ENCODE measurements around the gene SRPK2. TPM values are rescaled to one million over a fixed set of nuclear protein-coding genes. Genes with fewer than 3 reads are reported as not detected.

The SRPK2 gene
- total RNA-seq, 1 donor from 2014 or later = 54.7 TPM

DNA sequence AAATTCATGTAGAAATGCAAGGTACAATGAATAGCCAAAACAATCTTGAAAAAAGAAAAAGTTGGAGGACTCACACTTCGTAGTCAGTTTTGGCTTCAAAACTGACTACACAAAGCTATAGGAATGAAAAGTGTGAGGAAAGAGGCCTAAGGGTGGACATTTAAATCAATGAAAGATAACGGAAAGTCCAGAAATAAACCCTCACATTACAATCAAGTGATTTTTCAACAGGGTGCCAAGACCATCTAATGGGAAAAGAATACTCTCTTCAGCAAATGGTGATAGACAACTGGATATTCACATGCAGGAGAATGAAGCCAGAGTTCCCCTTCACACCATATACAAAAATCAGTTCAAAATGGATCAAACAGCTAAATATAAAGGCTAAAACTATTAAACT, 106.8 kb downstream of the SRPK2 start:
- Mint-ChIP-seq H3K36me3 (ENCODE audit: low read depth) (no peaks in the 10 kb centered on the region), H3K4me3 (ENCODE audit: low read depth) (no peak overlapping the region), H3K27me3 (ENCODE audit: low read depth) (no peaks in the 10 kb centered on the region), H3K9me3 (no peaks in the 10 kb centered on the region), H3K4me1 (ENCODE audit: low read depth) (peaks cover 12% of the 10 kb centered on the region), H3K27ac (no peak overlapping the region)
- intact Hi-C loops (cut with micrococcal nuclease) = no loop called here
- DNase-seq (ENCODE audit: low spot score) = no peak

DNA sequence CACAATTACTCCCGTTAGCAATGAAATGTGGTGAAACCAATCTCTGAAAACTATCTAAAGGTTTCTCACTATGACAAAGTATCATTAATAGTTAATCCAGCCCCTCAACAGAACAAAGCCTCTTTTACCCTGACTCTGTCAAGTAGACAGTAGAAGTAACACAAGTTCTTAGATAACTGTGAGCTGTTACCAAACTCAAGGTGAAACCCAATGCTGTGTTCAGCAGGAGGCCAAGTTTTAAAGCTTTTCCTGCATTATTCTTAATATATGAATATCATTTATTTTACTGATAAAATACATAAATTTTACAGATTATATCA, 109.1 kb downstream of the SRPK2 start:
- Mint-ChIP-seq H3K36me3 (ENCODE audit: low read depth) (no peaks in the 10 kb centered on the region), H3K4me3 (ENCODE audit: low read depth) (no peak overlapping the region), H3K27me3 (ENCODE audit: low read depth) (no peaks in the 10 kb centered on the region), H3K4me1 (ENCODE audit: low read depth) (peaks cover 12% of the 10 kb centered on the region), H3K9me3 (no peaks in the 10 kb centered on the region), H3K27ac (no peak overlapping the region)
- intact Hi-C loops (cut with micrococcal nuclease) = no loop called here
- DNase-seq (ENCODE audit: low spot score) = no peak

DNA sequence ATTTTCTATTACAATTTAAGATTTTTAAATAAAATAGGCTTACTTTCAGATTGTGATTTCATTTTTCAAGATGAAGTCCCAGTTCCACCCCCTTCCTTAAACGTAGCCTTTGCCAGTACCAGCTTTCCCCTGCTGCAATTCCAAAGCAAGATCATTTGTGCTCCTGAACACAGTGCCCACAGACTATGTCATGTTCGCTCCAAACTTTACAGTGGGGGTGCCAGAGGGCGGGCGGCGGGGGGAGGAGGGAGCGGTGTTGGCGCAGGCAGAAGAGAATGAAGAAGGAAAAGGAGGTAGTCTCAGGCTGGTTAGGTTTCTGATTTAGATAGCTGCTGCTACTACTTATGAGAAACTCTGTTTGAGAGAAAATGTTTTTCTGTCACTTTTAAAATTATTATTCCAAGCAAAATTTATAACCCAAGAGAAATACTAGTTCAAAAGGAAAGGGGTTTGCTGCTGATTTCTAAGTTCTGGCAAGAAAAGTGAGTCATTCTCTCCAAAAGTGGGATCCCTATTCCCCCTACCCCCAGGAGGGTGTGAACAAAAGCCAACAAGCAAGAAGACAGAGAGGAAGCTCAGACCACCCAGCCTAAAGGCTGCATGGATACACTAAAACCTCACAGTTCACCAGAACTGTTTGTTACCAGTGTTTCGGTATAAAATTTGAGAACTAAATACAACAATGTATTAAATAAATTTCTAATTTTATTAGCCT, 109.6 kb downstream of the SRPK2 start:
- Mint-ChIP-seq H3K27me3 (ENCODE audit: low read depth) (no peaks in the 10 kb centered on the region), H3K4me1 (ENCODE audit: low read depth) (peaks cover 13% of the 10 kb centered on the region), H3K27ac (no peak overlapping the region), H3K36me3 (ENCODE audit: low read depth) (no peaks in the 10 kb centered on the region), H3K4me3 (ENCODE audit: low read depth) (no peak overlapping the region), H3K9me3 (no peaks in the 10 kb centered on the region)
- intact Hi-C loops (cut with micrococcal nuclease) = no loop called here
- no peak for DNase-seq (ENCODE audit: low spot score)

DNA sequence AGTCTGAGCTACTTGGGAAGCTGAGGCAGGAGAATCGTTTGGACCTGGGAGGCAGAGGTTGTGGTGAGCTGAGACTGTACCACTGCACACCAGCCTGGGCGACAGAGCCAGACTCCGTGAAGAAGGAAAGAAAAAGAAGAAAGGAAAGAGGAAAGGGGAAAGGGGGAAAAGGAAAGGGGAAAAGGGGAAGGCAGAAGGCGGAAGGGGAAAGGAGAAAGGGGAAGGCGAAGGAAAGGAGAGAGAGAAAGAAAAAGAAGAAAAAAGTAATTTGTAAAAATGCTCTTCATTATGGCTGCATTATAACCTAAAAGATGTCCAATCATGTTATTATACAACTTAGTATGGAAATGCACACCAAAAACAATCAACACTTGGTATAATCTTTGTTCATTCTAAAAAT, 110.2 kb downstream of the SRPK2 start:
- Mint-ChIP-seq H3K4me1 (ENCODE audit: low read depth) (peaks cover 13% of the 10 kb centered on the region), H3K4me3 (ENCODE audit: low read depth) (no peak overlapping the region), H3K36me3 (ENCODE audit: low read depth) (no peaks in the 10 kb centered on the region), H3K9me3 (no peaks in the 10 kb centered on the region), H3K27ac (no peak overlapping the region), H3K27me3 (ENCODE audit: low read depth) (no peaks in the 10 kb centered on the region)
- DNase-seq (ENCODE audit: low spot score) = no peak
- intact Hi-C loops (cut with micrococcal nuclease) = no loop called here

DNA sequence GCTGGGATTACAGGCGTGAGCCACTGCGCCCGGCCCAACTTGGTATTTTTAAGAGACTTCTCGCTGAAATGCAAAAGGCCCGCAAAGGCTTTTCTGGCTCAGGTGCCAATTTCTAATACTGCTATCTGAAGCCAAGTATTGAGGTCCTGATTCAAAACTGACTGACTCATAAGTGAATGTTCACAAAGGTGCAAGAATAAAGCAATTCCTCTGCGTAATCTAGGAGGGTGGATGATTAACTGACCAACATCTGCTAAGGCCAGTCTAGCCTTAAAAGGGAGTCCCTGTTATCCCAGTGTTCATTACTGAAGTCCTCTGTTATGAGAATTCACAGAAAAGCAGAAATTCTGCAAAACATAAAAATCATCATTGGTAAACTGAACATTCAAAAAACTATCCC, 111.4 kb downstream of the SRPK2 start:
- Mint-ChIP-seq H3K36me3 (ENCODE audit: low read depth) (no peaks in the 10 kb centered on the region), H3K9me3 (no peaks in the 10 kb centered on the region), H3K4me1 (ENCODE audit: low read depth) (peaks cover 13% of the 10 kb centered on the region), H3K27me3 (ENCODE audit: low read depth) (no peaks in the 10 kb centered on the region), H3K4me3 (ENCODE audit: low read depth) (no peak overlapping the region), H3K27ac (no peak overlapping the region)
- DNase-seq (ENCODE audit: low spot score) = no peak
- intact Hi-C loops (cut with micrococcal nuclease) = no loop called here

DNA sequence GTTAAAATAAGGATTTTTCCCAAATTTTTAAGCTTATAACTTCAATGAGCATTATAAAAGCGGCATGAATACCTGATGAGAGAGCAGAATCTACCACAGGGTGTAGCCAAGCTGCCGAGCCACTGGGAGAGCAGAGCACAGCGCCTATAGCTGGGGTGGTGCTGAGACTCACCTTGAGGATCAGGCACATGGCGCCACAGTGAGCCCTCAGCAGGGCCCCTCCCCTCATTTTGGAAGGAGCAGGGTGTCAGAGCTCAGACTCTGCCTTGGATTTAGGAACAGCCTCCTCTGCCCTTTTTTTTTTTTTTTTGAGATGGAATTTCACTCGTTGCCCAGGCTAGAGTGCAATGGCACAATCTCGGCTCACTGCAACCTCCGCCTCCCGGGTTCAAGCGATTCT, 118.6 kb downstream of the SRPK2 start:
- Mint-ChIP-seq H3K36me3 (ENCODE audit: low read depth) (no peaks in the 10 kb centered on the region), H3K27ac (no peak overlapping the region), H3K9me3 (no peaks in the 10 kb centered on the region), H3K4me3 (ENCODE audit: low read depth) (no peak overlapping the region), H3K27me3 (ENCODE audit: low read depth) (no peaks in the 10 kb centered on the region), H3K4me1 (ENCODE audit: low read depth) (peaks cover 36% of the 10 kb centered on the region)
- no peak for DNase-seq (ENCODE audit: low spot score)
- intact Hi-C loops (cut with micrococcal nuclease) = no loop called here

DNA sequence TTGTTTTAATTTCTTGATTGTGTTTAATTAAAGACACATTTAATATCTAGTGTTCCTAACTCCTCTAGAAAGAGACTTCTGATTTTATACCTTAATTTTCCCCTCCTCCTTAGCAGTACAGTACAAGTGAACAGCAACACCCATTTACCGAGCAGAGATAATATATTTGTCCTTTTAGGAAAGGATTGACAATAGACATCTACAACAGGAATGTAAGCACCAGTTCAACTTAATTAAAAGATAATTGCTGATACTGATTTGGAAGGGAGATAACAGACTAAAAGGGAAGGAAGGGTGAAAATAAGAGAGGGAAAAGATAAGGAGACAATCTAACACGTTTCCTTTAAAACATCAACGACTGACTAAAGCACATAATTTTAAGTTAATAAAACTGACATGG, 119.3 kb downstream of the SRPK2 start:
- no peak for DNase-seq (ENCODE audit: low spot score)
- peak overlapping the region; percentile 57 for H3K4me3 Mint-ChIP-seq (ENCODE audit: low read depth)
- no peaks in the 10 kb centered on the region for H3K9me3 Mint-ChIP-seq
- peaks cover 38% of the 10 kb centered on the region for H3K4me1 Mint-ChIP-seq (ENCODE audit: low read depth)
- intact Hi-C loops (cut with micrococcal nuclease) = loop anchor here (5.0 kb wide), 1 partner anchor 62 kb away; no protein-coding TSS in a partner anchor
- H3K27me3 Mint-ChIP-seq (ENCODE audit: low read depth) = no peaks in the 10 kb centered on the region
- H3K36me3 Mint-ChIP-seq (ENCODE audit: low read depth) = no peaks in the 10 kb centered on the region
- peak overlapping the region; percentile 18 for H3K27ac Mint-ChIP-seq

DNA sequence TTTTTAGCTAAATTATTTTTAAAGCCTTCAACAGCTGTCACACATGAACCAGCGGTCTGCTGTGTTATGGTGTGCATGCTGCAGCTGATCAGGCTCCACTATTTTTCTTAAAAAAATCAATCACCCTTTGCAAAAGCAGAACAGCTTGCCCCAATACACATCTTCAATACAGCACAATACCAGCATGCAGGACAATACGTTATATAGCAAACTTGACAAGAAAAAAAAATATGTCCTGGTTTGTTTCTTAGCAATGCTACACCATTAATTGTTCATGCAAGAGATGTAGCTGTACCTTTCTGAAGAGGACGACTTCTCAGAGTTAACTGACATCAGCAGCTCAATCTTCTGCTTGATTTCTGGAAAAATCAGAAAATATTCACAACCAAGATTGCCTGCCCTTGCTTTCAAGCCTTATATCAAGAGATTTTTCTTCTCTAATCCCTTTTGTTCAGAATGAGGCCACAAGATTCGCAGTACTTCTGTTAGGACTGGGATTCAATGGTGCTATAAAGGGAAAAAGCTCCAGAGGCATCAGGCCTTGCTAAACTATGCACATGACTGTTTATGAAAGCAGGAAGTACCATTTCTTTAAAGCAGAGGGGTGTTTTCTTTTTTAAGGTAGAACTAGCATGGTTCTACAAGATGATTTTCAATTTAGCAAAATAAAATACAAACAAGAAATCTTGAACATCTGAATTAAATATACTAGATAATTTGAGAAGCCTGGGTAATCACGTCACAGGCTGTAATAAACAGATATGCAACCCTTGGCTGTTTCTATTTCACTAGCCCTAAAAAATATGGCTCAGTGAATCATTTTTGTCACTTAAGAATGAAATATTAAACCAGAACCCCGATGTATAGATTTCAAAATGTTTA, 120.0 kb downstream of the SRPK2 start:
- Mint-ChIP-seq H3K4me3 (ENCODE audit: low read depth) (peak overlapping the region; percentile 72), H3K36me3 (ENCODE audit: low read depth) (no peaks in the 10 kb centered on the region), H3K27me3 (ENCODE audit: low read depth) (no peaks in the 10 kb centered on the region), H3K4me1 (ENCODE audit: low read depth) (peaks cover 39% of the 10 kb centered on the region), H3K27ac (peak overlapping the region; percentile 64), H3K9me3 (no peaks in the 10 kb centered on the region)
- DNase-seq (ENCODE audit: low spot score) = no peak
- intact Hi-C loops (cut with micrococcal nuclease) = loop anchor here (1.0 to 5.0 kb wide), 2 partner anchors 30 to 61 kb away; no protein-coding TSS in a partner anchor

DNA sequence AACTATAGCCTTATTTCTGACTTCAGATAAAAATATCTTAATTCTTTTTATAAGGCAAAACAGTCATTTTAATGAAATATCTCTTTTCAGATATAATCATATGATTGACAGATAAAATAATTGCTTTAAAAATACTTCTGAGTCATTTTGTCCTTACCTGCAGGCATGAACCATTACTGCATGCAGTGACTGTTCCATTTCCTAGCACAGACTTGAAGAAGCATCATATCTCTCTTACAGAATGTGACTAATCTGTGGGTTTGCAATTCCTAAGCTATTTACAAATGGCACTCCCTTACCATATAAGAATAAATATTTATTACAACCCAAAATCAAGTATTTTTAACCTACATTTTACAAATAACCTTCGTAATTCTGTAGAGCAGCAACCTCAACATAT, 120.7 kb downstream of the SRPK2 start:
- H3K9me3 Mint-ChIP-seq = no peaks in the 10 kb centered on the region
- H3K27ac Mint-ChIP-seq = peak overlapping the region; percentile 64
- peaks cover 39% of the 10 kb centered on the region for H3K4me1 Mint-ChIP-seq (ENCODE audit: low read depth)
- H3K4me3 Mint-ChIP-seq (ENCODE audit: low read depth) = peak overlapping the region; percentile 72
- DNase-seq (ENCODE audit: low spot score) = no peak
- intact Hi-C loops (cut with micrococcal nuclease) = loop anchor here (1.0 to 5.0 kb wide), 2 partner anchors 30 to 61 kb away; no protein-coding TSS in a partner anchor
- no peaks in the 10 kb centered on the region for H3K36me3 Mint-ChIP-seq (ENCODE audit: low read depth)
- no peaks in the 10 kb centered on the region for H3K27me3 Mint-ChIP-seq (ENCODE audit: low read depth)

DNA sequence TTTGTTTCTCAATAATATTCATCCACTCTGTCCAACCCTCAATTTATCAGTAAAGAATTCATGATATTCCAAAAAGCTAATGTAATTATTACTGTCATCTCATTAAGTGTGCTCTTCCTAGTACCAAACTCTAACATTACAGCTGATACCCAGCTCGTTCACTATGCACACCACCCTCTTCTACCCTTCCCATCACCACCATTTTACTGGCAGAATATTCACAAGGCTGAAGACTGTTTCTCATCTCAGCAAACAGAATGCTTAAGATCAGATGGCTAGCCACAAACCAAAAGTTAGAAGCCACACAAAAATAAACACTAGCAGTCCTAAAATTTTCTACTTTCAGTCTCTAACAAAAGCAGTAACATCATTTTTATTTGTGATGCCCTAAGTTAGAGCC, 121.5 kb downstream of the SRPK2 start:
- Mint-ChIP-seq H3K4me1 (ENCODE audit: low read depth) (peaks cover 39% of the 10 kb centered on the region), H3K36me3 (ENCODE audit: low read depth) (no peaks in the 10 kb centered on the region), H3K27ac (peak overlapping the region; percentile 13), H3K27me3 (ENCODE audit: low read depth) (no peaks in the 10 kb centered on the region), H3K4me3 (ENCODE audit: low read depth) (peak overlapping the region; percentile 45), H3K9me3 (no peaks in the 10 kb centered on the region)
- no peak for DNase-seq (ENCODE audit: low spot score)
- intact Hi-C loops (cut with micrococcal nuclease) = loop anchor here (5.0 kb wide), 1 partner anchor 60 kb away; no protein-coding TSS in a partner anchor

DNA sequence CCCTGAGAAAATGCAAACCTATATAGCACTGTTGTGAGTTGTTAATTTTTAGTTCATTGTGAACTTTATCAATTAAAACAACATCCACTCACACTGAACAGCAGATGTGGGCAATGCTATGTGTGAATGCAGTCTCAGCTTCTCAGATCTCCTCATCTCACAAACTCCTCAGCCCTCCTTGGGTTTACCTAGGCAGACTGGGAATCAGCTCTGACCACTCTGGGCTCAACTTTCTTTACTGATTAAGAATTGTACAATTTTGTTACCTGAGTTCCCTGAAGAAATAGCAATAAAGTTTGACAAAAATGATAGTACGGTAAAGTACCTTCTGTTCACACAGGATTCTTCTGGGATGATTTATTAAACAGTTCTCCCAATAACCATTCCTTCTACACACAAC, 124.0 kb downstream of the SRPK2 start:
- intact Hi-C loops (cut with micrococcal nuclease) = loop anchor here (5.0 kb wide), 1 partner anchor 57 kb away; no protein-coding TSS in a partner anchor
- H3K27me3 Mint-ChIP-seq (ENCODE audit: low read depth) = no peaks in the 10 kb centered on the region
- H3K27ac Mint-ChIP-seq = no peak overlapping the region
- peaks cover 9% of the 10 kb centered on the region for H3K9me3 Mint-ChIP-seq
- H3K36me3 Mint-ChIP-seq (ENCODE audit: low read depth) = peaks cover 14% of the 10 kb centered on the region
- peaks cover 36% of the 10 kb centered on the region for H3K4me1 Mint-ChIP-seq (ENCODE audit: low read depth)
- H3K4me3 Mint-ChIP-seq (ENCODE audit: low read depth) = no peak overlapping the region
- DNase-seq (ENCODE audit: low spot score) = no peak

DNA sequence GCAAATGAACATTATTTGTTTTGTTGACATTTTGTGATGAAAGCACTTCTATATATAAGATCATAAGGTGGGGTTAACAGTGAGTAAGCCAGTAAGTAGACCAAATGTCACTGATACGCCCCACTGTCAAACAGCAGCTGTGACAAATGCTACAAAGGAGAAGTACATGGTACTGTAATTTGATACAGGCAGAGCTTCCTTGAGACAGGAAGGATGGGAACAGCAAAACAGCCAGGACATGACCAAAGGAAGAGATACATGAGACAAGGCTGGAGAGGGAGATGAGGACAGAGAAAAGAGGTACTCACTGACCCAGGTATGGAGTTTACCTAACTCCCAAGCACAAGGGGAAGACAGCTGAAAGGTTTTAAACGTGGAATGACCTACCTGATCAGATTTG, 127.0 kb downstream of the SRPK2 start:
- intact Hi-C loops (cut with micrococcal nuclease) = no loop called here
- Mint-ChIP-seq H3K4me1 (ENCODE audit: low read depth) (peaks cover 41% of the 10 kb centered on the region), H3K27me3 (ENCODE audit: low read depth) (no peaks in the 10 kb centered on the region), H3K9me3 (peaks cover 17% of the 10 kb centered on the region), H3K27ac (no peak overlapping the region), H3K4me3 (ENCODE audit: low read depth) (no peak overlapping the region), H3K36me3 (ENCODE audit: low read depth) (peaks cover 25% of the 10 kb centered on the region)
- DNase-seq (ENCODE audit: low spot score) = no peak

Data from activated T-helper 2 cell treated with anti-CD3 and anti-CD28 coated beads, Interferon-gamma antibody, Interleukin-2, Interleukin-4, amounts not matched to agents 10 μg/mL and 5 μg/mL and 100 μg/mL, durations not matched to agents 14 hours and 24 hours and 36 hours (primary cell).